Stimulated activated memory B cell treated with anti-CD40 and anti-IgM and Interleukin-4, amounts not matched to agents 10 μg/mL and 1 μg/mL and 100 μg/mL, for 72 hours (primary cell): ENCODE data around the gene METTL24.
A peak's percentile ranks its signal among the peaks of the same experiment; 100 is the strongest.
"Not testable (repeated sequence)": the region's sequence is repeated elsewhere in the genome, so short reads cannot be mapped to it uniquely, and the experiment has no call there.

Experiments used
- ATAC-seq: fragments of 150-1000 bp; cut with Tn5 transposase; 2 replicates; pipeline ENCODE4 v1.10.0; 2021
- H3K27ac Mint-ChIP-seq: one replicate; pipeline ENCODE4 v1.8.0; 2022; ENCODE audit warnings: mild to moderate bottlenecking, mixed read lengths
- H3K27me3 Mint-ChIP-seq: one replicate; pipeline ENCODE4 v1.8.0; 2022; ENCODE audit warnings: mixed read lengths
- H3K36me3 Mint-ChIP-seq: one replicate; pipeline ENCODE4 v1.8.0; 2022; ENCODE audit warnings: mixed read lengths
- H3K4me1 Mint-ChIP-seq: one replicate; pipeline ENCODE4 v1.8.0; 2022; ENCODE audit warnings: mixed read lengths
- H3K4me3 Mint-ChIP-seq: one replicate; pipeline ENCODE4 v1.8.0; 2022; ENCODE audit warnings: mild to moderate bottlenecking, moderate library complexity, mixed read lengths
- H3K9me3 Mint-ChIP-seq: one replicate; pipeline ENCODE4 v1.8.0; 2022; ENCODE audit warnings: mixed read lengths

The METTL24 gene

DNA sequence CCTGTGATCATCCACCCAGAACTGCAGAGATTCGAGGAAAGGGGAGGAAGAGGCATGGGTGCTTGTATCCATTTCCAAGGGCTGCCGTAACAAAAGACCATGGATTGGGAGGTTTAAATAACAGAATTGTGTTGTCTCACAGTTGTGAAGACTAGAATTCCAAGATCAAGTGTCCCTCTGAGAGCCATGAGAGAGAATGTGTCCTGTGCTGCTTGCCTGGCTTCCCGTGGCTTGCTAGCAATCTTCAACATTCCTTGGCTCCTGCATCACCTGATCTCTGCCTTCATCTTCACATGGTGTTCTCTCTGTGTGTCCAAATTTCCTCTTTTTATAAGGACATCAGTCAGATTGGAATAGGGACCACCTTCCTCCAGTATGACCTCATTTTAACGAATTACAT is 108.1 kb downstream of the METTL24 start:
- no peak for ATAC-seq

DNA sequence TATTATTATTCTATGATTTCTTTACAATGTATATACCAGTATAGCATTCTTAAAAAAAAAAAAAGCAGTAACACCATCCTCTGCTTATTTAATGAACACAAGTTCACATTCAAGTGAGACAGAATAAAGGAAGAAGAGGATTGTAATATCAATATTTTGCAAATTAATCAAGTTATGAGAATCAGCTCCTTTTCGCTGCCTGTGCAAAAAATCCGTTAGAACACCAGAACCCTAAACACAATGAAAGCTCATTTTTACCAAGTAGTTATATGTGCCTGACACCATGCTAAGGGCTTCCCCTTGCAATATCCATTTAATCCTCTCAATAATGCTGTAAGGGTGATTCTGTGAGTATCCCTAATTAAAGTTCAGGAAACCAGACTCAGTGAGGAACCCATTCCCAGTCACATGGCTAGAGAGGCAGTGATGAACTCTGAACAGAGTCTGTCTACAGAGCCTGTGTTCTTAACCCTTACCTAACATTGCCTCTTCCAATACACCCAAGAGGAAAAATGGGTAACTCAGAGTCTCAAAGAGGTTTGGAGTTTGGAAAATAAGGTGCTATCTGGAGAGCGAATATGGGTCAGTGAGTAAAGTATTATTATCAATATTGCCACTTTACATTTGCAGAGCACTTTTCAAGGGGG is 111.1 kb downstream of the METTL24 start:
- no peak overlapping the region for H3K27ac Mint-ChIP-seq
- H3K4me1 Mint-ChIP-seq: no peaks in the 10 kb centered on the region
- no peaks in the 10 kb centered on the region for H3K27me3 Mint-ChIP-seq
- H3K4me3 Mint-ChIP-seq: no peak overlapping the region
- ATAC-seq: no peak
- peaks cover 21% of the 10 kb centered on the region for H3K36me3 Mint-ChIP-seq
- H3K9me3 Mint-ChIP-seq: no peaks in the 10 kb centered on the region

More for the DNA sequence above, 108.1 kb downstream of the METTL24 start:
- peaks cover 2% of the 10 kb centered on the region for H3K9me3 Mint-ChIP-seq
- peaks cover 2% of the 10 kb centered on the region for H3K27me3 Mint-ChIP-seq
- H3K4me3 Mint-ChIP-seq: no peak overlapping the region
- H3K36me3 Mint-ChIP-seq: peaks cover 9% of the 10 kb centered on the region
- H3K27ac Mint-ChIP-seq: no peak overlapping the region
- no peaks in the 10 kb centered on the region for H3K4me1 Mint-ChIP-seq

DNA sequence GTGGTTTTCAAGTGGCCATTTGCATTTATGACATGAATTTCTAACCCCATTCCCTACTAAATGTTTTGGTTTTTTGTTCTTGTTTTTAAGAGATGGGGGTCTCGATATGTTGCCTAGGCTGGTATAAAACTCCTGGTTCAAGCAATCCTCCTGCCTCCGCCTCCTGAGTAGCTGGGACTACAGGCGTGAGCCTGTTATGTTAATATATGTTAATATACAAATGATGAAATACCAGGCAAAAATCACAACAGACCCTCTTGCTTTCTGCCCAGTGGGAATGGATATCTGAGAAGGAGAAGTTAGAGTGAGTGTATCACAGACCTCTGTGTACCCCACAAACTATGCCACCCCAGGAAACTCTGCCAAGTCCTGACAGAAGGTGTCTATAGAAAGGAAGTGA is 111.8 kb downstream of the METTL24 start:
- no peak overlapping the region for H3K27ac Mint-ChIP-seq

DNA sequence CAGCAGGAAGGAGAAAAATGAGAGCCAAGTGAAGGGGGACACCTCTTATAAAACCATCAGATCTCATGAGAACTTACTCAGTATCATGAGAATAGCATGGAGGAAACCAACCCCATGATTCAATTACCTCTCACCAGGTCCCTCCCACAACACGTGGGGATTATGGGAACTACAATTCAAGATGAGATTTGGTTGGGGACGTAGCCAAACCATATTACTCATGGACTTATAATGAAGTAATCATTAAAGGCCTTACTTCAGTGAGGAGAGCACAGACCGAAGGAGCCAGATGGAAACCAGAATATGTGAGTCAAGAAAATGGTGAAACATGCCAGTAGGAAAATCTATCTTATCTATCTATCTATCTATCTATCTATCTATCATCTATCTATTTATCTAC is 113.5 kb downstream of the METTL24 start:
- not testable (repeated sequence) for H3K9me3 Mint-ChIP-seq, H3K27ac Mint-ChIP-seq, ATAC-seq, H3K27me3 Mint-ChIP-seq, H3K4me3 Mint-ChIP-seq, H3K4me1 Mint-ChIP-seq
- peaks cover 21% of the 10 kb centered on the region for H3K36me3 Mint-ChIP-seq

More for the DNA sequence above, 111.8 kb downstream of the METTL24 start:
- no peaks in the 10 kb centered on the region for H3K27me3 Mint-ChIP-seq
- no peak for ATAC-seq
- peaks cover 21% of the 10 kb centered on the region for H3K36me3 Mint-ChIP-seq
- no peaks in the 10 kb centered on the region for H3K9me3 Mint-ChIP-seq
- no peaks in the 10 kb centered on the region for H3K4me1 Mint-ChIP-seq
- no peak overlapping the region for H3K4me3 Mint-ChIP-seq

DNA sequence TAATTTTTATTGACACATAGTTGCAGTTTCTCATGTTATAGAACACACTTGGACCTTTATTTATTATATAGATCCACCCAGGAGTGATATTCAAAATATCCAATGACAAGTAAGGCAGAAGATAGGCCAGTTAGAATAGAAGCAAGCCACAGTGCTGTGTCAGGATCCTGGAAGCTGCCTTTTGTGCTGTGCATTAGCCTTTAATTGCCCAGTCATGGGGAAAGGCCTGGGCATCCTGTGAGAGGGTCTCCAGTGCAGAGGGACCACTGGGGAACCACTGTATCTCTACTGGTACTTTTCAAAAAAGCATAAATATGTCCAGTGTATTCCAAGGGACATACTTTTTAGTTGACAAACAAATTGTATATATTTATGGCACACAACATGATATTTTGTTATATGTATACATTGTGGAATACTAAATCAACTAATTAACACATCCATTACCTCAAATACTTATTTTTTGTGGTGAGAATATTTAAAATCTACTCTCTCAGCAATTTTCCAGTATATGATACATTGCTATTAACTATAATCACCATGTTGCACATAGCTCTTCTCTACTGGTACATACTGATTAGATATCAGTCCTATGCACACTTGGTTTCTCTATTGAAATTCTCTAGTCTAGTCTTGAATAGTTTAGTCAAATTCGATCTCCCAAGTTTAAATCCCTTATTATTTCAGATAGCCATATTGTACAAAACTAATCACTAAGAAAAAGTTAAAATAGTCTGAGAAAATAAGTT is 118.4 kb downstream of the METTL24 start:
- no peak for ATAC-seq
- H3K9me3 Mint-ChIP-seq: no peaks in the 10 kb centered on the region
- no peaks in the 10 kb centered on the region for H3K27me3 Mint-ChIP-seq
- no peak overlapping the region for H3K4me3 Mint-ChIP-seq
- H3K27ac Mint-ChIP-seq: no peak overlapping the region
- H3K4me1 Mint-ChIP-seq: no peaks in the 10 kb centered on the region
- H3K36me3 Mint-ChIP-seq: peaks cover 37% of the 10 kb centered on the region

DNA sequence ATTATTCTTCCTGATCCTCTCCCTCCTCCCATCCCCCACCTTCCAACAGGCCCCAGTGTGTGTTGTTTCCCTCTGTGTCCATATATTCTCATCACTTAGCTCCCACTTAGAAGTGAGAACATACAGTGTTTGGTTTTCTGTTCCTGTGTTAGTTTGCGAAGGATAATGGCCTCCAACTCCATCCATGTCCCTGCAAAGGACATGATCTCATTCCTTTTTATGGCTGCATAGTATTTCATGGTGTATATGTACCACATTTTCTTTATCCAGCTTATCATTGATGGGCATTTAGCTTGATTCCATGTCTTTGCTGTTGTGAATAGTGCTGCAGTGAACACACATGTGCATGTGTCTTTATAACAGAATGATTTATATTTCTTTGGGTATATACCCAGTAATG is 122.1 kb downstream of the METTL24 start:
- H3K27ac Mint-ChIP-seq, H3K4me1 Mint-ChIP-seq, H3K27me3 Mint-ChIP-seq, H3K4me3 Mint-ChIP-seq, H3K9me3 Mint-ChIP-seq, ATAC-seq: not testable (repeated sequence)
- peaks cover 24% of the 10 kb centered on the region for H3K36me3 Mint-ChIP-seq

DNA sequence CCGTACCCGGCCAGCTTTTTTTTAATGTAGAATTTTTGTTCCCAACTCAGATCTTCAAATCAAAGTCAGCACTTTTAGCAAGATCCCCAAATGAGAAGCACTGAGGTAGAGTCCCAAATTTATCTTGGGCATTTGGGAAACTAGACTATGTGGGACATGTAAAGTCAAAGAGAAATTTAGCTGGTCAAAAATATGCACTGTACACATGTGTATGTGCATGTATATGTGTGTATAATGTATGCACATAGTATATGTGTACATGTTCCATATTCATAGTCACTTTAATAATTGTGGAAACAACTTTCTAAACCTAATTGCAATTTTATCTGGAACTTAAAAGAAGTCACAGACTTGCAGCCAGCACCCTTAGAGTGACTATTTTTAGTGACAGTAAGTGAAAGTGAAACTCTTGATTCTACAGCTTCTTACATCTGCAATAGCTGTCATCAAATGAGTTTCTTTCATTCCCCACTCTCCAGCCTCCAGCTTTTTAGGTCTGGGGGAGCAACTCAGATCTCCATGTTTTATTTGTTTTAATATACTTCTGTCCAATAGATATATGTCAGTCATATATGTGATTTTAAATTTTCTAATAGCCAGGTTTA is 124.3 kb downstream of the METTL24 start:
- peak overlapping the region; percentile 14 for H3K27ac Mint-ChIP-seq
- peak; percentile 59 for ATAC-seq
- no peaks in the 10 kb centered on the region for H3K27me3 Mint-ChIP-seq
- H3K4me1 Mint-ChIP-seq: no peaks in the 10 kb centered on the region
- H3K9me3 Mint-ChIP-seq: no peaks in the 10 kb centered on the region
- H3K4me3 Mint-ChIP-seq: no peak overlapping the region
- peaks cover 24% of the 10 kb centered on the region for H3K36me3 Mint-ChIP-seq

DNA sequence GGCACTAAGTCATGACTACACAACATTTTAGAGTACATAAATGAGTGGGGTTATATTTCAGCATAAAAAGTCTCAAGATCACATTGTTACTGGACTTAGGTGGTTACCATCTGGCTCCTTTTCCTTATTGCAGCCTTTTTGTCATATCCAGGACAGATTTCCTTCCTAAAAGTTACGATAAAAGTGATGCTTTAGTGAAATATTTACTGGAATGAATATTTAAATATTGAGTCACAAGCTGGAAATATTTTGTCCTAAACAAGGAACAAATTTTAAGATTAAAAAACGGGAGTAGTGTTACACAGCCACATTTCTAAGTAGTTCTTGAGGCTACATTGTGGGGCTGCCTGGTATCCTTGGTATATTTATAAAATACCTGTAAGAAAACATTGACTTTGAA is 125.7 kb downstream of the METTL24 start:
- Mint-ChIP-seq H3K36me3 (peaks cover 17% of the 10 kb centered on the region), H3K4me3 (no peak overlapping the region), H3K4me1 (no peaks in the 10 kb centered on the region), H3K27ac (peak overlapping the region; percentile 48), H3K27me3 (no peaks in the 10 kb centered on the region), H3K9me3 (no peaks in the 10 kb centered on the region)
- no peak for ATAC-seq

DNA sequence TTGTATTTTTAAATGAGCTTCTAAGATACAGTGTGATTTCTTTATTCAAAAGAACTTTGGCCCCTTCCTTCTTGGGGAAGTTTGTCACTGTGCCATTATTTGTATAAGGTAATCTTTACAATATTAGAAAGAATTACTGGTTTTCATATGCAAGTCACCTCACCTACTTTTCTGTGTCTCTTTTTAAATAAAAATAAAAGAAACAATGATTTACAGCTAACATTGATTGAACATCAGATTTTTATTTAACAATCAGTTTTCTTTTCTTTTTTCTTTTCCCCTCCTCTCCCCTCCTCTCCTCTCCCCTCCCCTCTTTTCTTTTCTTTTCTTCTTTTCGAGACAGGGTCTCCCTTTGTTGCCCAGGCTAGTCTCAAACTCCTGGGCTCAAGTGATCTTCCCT is 131.9 kb downstream of the METTL24 start:
- Mint-ChIP-seq H3K9me3 (no peaks in the 10 kb centered on the region), H3K4me3 (no peak overlapping the region), H3K27ac (peak overlapping the region; percentile 61), H3K4me1 (no peaks in the 10 kb centered on the region), H3K27me3 (no peaks in the 10 kb centered on the region), H3K36me3 (peaks cover 32% of the 10 kb centered on the region)
- no peak for ATAC-seq

DNA sequence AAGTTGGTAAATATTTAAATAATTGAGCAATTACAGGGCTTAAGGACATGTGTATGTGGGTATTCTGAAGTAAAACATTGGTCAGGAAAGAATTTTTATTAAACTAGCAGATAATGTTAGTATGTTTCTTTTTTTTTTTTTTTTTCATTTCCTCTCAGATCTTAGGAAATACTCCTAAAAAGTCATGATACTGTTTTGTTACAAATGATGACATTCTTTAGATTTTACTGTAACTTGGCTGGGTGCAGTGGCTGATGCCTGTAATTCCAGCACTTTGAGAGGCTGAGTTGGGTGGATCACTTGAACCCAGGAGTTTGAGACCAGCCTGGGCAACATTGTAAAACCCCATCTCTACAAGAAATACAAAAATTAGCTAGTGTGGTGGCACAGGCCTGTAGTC is 136.4 kb downstream of the METTL24 start:
- H3K36me3 Mint-ChIP-seq: peaks cover 58% of the 10 kb centered on the region
- no peak for ATAC-seq
- H3K27me3 Mint-ChIP-seq: no peaks in the 10 kb centered on the region
- H3K4me1 Mint-ChIP-seq: no peaks in the 10 kb centered on the region
- no peak overlapping the region for H3K27ac Mint-ChIP-seq
- no peak overlapping the region for H3K4me3 Mint-ChIP-seq
- no peaks in the 10 kb centered on the region for H3K9me3 Mint-ChIP-seq

DNA sequence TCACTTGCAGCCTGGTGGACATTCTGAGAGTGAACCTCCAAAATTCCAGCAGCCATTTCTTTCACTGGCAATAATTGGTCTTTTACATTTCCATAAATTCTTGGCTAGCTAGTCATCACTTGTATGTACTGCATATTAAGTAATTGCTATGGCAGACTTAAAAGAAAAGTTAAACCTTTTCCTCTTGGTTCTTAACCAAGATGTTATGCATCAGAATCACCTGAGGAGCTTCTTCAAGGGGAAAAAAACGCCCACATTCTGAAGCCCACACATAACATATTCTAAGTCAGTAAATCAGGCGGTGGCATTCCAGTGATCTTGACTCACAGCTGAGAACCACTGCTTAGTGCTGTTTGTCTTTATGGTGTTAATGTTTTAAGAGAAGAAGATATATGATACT is 140.9 kb downstream of the METTL24 start:
- H3K9me3 Mint-ChIP-seq: no peaks in the 10 kb centered on the region
- no peak for ATAC-seq
- H3K4me3 Mint-ChIP-seq: no peak overlapping the region
- H3K36me3 Mint-ChIP-seq: peaks cover 60% of the 10 kb centered on the region
- H3K27ac Mint-ChIP-seq: no peak overlapping the region
- H3K4me1 Mint-ChIP-seq: no peaks in the 10 kb centered on the region
- no peaks in the 10 kb centered on the region for H3K27me3 Mint-ChIP-seq

DNA sequence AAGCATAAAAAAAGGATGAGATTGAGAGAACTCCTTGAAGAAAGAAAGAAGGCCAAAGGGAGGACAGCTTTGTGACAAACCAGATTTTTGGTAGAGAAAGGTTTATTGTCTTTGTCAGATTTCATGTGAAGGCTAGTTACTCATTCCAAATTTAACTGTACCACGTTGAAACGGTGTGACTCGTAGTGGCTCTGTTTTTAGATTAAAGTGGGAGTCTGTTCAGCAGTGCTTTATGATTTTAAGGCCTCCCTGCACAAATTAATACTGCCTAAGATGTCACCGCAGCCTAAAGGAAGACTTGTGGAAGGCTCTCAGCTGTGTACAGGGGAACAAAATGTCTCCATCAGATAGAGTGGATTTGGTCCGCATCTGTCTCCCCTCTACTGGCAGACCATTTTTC is 142.0 kb downstream of the METTL24 start:
- Mint-ChIP-seq H3K9me3 (no peaks in the 10 kb centered on the region), H3K36me3 (peaks cover 55% of the 10 kb centered on the region), H3K27ac (no peak overlapping the region), H3K4me3 (no peak overlapping the region), H3K27me3 (no peaks in the 10 kb centered on the region), H3K4me1 (no peaks in the 10 kb centered on the region)
- ATAC-seq: no peak

DNA sequence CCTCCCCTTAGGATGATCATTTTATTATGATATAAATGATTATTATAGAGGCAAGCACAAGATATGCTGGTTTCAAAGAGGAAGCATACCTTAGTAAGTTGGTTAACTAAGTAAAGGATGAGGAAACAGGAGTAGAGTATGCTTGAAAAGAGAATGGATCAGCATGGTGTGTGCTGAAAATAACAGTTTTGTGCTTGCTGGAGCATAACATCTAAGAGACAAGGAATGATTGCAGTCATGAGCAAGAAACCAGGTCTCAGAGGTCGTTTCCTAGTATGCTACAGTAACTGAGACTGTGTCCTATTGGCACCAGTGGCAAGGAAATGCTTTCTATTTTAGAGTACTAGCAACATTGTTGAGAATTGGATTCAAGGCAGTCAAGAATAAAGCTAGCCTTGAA is 143.8 kb downstream of the METTL24 start:
- ATAC-seq: no peak
- Mint-ChIP-seq H3K36me3 (peaks cover 57% of the 10 kb centered on the region), H3K9me3 (no peaks in the 10 kb centered on the region), H3K4me3 (no peak overlapping the region), H3K27me3 (no peaks in the 10 kb centered on the region), H3K27ac (no peak overlapping the region), H3K4me1 (no peaks in the 10 kb centered on the region)

DNA sequence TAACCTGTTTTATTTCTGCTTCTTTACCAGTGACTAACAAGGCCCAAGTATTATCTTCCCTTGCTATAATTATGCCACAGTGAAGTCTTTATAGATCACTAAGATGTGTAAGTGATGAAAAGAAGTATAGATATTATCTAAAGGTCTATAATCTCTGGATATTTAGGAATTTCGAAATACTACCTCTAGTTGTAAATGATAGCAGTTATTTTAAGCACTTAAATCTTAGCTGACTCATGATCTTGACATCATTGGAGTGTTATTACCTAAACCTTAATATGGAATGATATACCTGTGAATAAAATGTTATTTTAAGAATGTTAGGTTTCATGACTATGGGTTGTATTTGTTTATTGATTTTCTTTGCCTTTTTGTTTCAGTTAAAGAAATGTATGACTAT is 146.4 kb downstream of the METTL24 start:
- Mint-ChIP-seq H3K4me1 (no peaks in the 10 kb centered on the region), H3K9me3 (no peaks in the 10 kb centered on the region), H3K27ac (no peak overlapping the region), H3K27me3 (no peaks in the 10 kb centered on the region), H3K36me3 (peaks cover 43% of the 10 kb centered on the region), H3K4me3 (no peak overlapping the region)
- no peak for ATAC-seq

DNA sequence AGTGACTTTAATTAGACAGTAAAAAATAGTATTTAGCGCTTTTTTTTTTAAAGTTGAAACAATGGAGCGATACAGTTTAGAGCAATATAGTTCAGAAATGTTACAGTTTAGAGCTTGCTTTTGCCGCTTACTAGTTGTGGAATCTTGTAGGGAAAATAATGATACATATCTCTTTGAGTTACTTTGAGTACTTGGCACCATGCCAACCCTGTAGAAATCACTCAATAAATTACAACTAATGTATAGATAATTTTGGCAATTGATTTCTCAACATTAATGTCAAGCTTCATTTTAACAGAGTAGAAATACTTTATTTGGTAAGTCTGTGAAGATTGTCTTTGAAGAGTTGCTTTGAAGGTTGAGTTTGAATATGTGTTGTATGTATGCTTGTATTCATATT is 150.5 kb downstream of the METTL24 start:
- H3K4me3 Mint-ChIP-seq: no peak overlapping the region
- ATAC-seq: no peak
- peaks cover 29% of the 10 kb centered on the region for H3K4me1 Mint-ChIP-seq
- no peaks in the 10 kb centered on the region for H3K27me3 Mint-ChIP-seq
- H3K9me3 Mint-ChIP-seq: no peaks in the 10 kb centered on the region
- peaks cover 21% of the 10 kb centered on the region for H3K36me3 Mint-ChIP-seq
- no peak overlapping the region for H3K27ac Mint-ChIP-seq
